SK-N-SH treated with all-trans-retinoic acid at 6 μM for 48 hours (cell line): Measurements from ENCODE around the gene NUMBL.

Experiments
- ATAC-seq: fragments of 200-7000 bp; cut with Tn5 transposase; 3 replicates; pipeline ENCODE4 v1.9.1; 2020; ENCODE audit warnings: mild to moderate bottlenecking, moderate library complexity
- ARNTL ChIP-seq: fragments of 450-650 bp; formaldehyde crosslinking; IDR thresholded peaks from 2 replicates; pipeline ENCODE4 v1.5.0; 2020; ENCODE audit warnings: low read depth, mild to moderate bottlenecking, moderate library complexity, borderline replicate concordance
- BACH2 ChIP-seq: fragments of 250-450 bp; sonication (Bioruptor Pico); IDR thresholded peaks from 2 replicates; pipeline ENCODE4 v1.9.0; 2021; ENCODE audit warnings: mild to moderate bottlenecking, borderline replicate concordance
- ESRRG ChIP-seq: fragments of 250-450 bp; sonication (Bioruptor Pico); IDR thresholded peaks from 2 replicates; pipeline ENCODE4 v1.6.1; 2021; ENCODE audit warnings: mild to moderate bottlenecking
- GLIS3 ChIP-seq: fragments of 250-450 bp; sonication (Bioruptor Pico); IDR thresholded peaks from 2 replicates; pipeline ENCODE4 v1.5.0; 2020; ENCODE audit warnings: mild to moderate bottlenecking, moderate library complexity
- ISL1 ChIP-seq: fragments of 250-450 bp; sonication (Bioruptor Pico); IDR thresholded peaks from 2 replicates; pipeline ENCODE4 v2.1.2; 2022; ENCODE audit warnings: mild to moderate bottlenecking, moderate library complexity
- OSR1 ChIP-seq: fragments of 250-450 bp; sonication (Bioruptor Pico); IDR thresholded peaks from 2 replicates; pipeline ENCODE4 v1.8.0; 2022; ENCODE audit warnings: moderate library complexity, mild to moderate bottlenecking, inconsistent platforms
- PATZ1 ChIP-seq: fragments of 250-450 bp; sonication (Bioruptor Pico); IDR thresholded peaks from 2 replicates; pipeline ENCODE4 v1.8.0; 2020; ENCODE audit warnings: mild to moderate bottlenecking, moderate library complexity, borderline replicate concordance
- PPARA ChIP-seq: fragments of 250-450 bp; sonication (Bioruptor Pico); IDR thresholded peaks from 2 replicates; pipeline ENCODE4 v1.5.0; 2020; ENCODE audit warnings: mild to moderate bottlenecking, borderline replicate concordance
- RARB ChIP-seq: fragments of 250-450 bp; sonication (Bioruptor Pico); IDR thresholded peaks from 2 replicates; pipeline ENCODE4 v1.8.0; 2021; ENCODE audit warnings: mild to moderate bottlenecking, moderate library complexity
- TCF4 ChIP-seq: fragments of 250-450 bp; sonication (Bioruptor Pico); IDR thresholded peaks from 2 replicates; pipeline ENCODE4 v1.8.0; 2021; ENCODE audit warnings: mild to moderate bottlenecking, moderate library complexity, borderline replicate concordance
- TOX ChIP-seq: fragments of 250-450 bp; sonication (Bioruptor Pico); IDR thresholded peaks from 2 replicates; pipeline ENCODE4 v1.8.0; 2021; ENCODE audit warnings: mild to moderate bottlenecking, moderate library complexity, borderline replicate concordance
- ZC3H10 ChIP-seq: fragments of 250-450 bp; sonication (Bioruptor Pico); IDR thresholded peaks from 2 replicates; pipeline ENCODE4 v1.5.1; 2021; ENCODE audit warnings: mild to moderate bottlenecking, moderate library complexity
- ZFP30 ChIP-seq: fragments of 450-650 bp; formaldehyde crosslinking; IDR thresholded peaks from 2 replicates; pipeline ENCODE4 v1.5.0; 2022; ENCODE audit warnings: mild to moderate bottlenecking, moderate library complexity
- ZNF565 ChIP-seq: fragments of 450-650 bp; formaldehyde crosslinking; conservative IDR thresholded peaks from 2 replicates; pipeline ENCODE4 v1.5.0; 2020; ENCODE audit warnings: low read depth, mild to moderate bottlenecking, moderate library complexity
- ZNF70 ChIP-seq: fragments of 450-650 bp; formaldehyde crosslinking; IDR thresholded peaks from 2 replicates; pipeline ENCODE4 v1.5.0; 2020; ENCODE audit warnings: mild to moderate bottlenecking, moderate library complexity
- ZNF8 ChIP-seq: fragments of 450-650 bp; formaldehyde crosslinking; IDR thresholded peaks from 2 replicates; pipeline ENCODE4 v1.5.0; 2020; ENCODE audit warnings: mild to moderate bottlenecking, moderate library complexity
- TF ChIP-seq, protein P1 (sequence below): fragments of 250-450 bp; sonication (Bioruptor Pico); IDR thresholded peaks from 2 replicates; pipeline ENCODE4 v1.5.1; 2021; ENCODE audit warnings: mild to moderate bottlenecking, moderate library complexity
- TF ChIP-seq, protein P2 (sequence below): fragments of 250-450 bp; sonication (Bioruptor Pico); IDR thresholded peaks from 2 replicates; pipeline ENCODE4 v1.5.1; 2020; ENCODE audit warnings: low read depth, mild to moderate bottlenecking, moderate library complexity
- TF ChIP-seq, protein P3 (sequence below): fragments of 250-450 bp; sonication (Bioruptor Pico); IDR thresholded peaks from 2 replicates; pipeline ENCODE4 v1.8.0; 2021; ENCODE audit warnings: low read depth, mild to moderate bottlenecking, moderate library complexity, borderline replicate concordance

The NUMBL gene

DNA sequence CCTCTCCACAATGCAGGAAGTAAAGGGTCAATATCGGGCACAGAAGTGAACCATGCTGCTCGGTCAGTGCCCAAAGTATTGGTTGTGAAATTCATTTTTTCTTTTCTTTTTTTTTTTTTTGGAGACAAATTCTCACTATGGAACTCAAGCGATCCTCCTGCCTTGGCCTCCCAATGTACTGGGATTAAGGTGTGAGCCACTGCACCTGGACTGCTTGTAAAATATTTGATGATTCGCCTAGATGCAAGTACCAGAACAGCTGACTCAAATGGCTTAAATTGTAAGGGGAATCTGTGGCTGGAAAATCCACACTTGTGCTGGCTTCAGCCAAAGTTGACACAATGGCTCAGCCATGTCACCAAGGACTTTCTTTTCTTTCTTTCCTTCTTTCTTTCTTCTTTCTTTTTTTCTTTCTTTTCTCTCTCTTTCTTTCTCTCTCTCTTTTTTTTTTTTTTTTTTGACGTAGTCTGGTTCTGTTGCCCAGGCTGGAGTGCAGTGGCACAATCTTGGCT lies 43.7 kb downstream of the NUMBL start:
- no peak for ATAC-seq
- TF ChIP-seq TOX (no peak), ZNF70 (no peak), ZNF565 (CRISPR knock-in tag) (no peak), ARNTL (CRISPR knock-in tag) (no peak), RARB (CRISPR knock-in tag) (no peak), GLIS3 (CRISPR knock-in tag) (no peak), ZC3H10 (no peak), ZNF8 (CRISPR knock-in tag) (no peak), PATZ1 (CRISPR knock-in tag) (no peak), PPARA (no peak), TCF4 (CRISPR knock-in tag) (no peak), BACH2 (no peak), ZFP30 (no peak)
- TF ChIP-seq, protein P1, sequence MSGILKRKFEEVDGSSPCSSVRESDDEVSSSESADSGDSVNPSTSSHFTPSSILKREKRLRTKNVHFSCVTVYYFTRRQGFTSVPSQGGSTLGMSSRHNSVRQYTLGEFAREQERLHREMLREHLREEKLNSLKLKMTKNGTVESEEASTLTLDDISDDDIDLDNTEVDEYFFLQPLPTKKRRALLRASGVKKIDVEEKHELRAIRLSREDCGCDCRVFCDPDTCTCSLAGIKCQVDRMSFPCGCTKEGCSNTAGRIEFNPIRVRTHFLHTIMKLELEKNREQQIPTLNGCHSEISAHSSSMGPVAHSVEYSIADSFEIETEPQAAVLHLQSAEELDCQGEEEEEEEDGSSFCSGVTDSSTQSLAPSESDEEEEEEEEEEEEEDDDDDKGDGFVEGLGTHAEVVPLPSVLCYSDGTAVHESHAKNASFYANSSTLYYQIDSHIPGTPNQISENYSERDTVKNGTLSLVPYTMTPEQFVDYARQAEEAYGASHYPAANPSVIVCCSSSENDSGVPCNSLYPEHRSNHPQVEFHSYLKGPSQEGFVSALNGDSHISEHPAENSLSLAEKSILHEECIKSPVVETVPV (CRISPR knock-in tag): no peak
- TF ChIP-seq, protein P2, sequence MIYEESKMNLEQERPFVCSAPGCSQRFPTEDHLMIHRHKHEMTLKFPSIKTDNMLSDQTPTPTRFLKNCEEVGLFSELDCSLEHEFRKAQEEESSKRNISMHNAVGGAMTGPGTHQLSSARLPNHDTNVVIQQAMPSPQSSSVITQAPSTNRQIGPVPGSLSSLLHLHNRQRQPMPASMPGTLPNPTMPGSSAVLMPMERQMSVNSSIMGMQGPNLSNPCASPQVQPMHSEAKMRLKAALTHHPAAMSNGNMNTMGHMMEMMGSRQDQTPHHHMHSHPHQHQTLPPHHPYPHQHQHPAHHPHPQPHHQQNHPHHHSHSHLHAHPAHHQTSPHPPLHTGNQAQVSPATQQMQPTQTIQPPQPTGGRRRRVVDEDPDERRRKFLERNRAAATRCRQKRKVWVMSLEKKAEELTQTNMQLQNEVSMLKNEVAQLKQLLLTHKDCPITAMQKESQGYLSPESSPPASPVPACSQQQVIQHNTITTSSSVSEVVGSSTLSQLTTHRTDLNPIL: no peak
- TF ChIP-seq, protein P3, sequence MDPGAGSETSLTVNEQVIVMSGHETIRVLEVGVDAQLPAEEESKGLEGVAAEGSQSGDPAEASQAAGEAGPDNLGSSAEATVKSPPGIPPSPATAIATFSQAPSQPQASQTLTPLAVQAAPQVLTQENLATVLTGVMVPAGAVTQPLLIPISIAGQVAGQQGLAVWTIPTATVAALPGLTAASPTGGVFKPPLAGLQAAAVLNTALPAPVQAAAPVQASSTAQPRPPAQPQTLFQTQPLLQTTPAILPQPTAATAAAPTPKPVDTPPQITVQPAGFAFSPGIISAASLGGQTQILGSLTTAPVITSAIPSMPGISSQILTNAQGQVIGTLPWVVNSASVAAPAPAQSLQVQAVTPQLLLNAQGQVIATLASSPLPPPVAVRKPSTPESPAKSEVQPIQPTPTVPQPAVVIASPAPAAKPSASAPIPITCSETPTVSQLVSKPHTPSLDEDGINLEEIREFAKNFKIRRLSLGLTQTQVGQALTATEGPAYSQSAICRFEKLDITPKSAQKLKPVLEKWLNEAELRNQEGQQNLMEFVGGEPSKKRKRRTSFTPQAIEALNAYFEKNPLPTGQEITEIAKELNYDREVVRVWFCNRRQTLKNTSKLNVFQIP (CRISPR knock-in tag): no peak

DNA sequence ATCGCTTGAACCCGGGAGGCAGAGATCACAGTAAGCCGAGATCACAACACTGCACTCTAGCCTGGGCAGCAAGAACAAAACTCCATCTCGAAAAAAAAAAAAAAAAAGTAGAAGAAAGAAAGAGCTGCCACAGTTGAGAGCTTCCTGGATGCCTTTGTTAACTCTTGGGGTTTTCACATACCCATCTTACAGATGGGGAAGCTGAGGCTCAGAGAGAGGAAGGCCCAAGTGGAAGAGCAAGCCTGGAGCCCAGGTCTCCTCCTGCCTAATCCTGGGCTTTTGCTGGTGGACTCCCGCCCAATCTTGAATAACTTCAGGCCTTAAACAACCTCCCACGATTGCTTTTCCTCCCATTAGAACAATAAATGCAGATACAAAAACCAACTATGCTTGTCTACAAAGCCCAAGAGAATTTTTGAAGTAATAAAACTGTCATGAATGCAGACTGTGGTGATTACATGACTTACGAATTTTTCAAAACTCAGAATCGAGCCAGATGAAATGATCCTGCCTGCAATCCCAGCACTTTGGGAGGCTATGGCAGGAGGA lies 47.6 kb downstream of the NUMBL start:
- TF ChIP-seq TCF4 (CRISPR knock-in tag): no peak
- no peak for ATAC-seq

- no peak for ATAC-seq
- TF ChIP-seq GLIS3 (CRISPR knock-in tag): no peak
These were observed 48.3 kb downstream of the NUMBL start for GRCh38 chr19:40642051-40642706.

- ATAC-seq: no peak
- TF ChIP-seq ISL1 (CRISPR knock-in tag) (no peak), ESRRG (CRISPR knock-in tag) (no peak), OSR1 (CRISPR knock-in tag) (no peak), GLIS3 (CRISPR knock-in tag) (no peak), TOX (no peak), RARB (CRISPR knock-in tag) (no peak)
- TF ChIP-seq, protein P3 (CRISPR knock-in tag): no peak
- TF ChIP-seq, all 23 proteins: peak for 0
These were observed 49.2 kb downstream of the NUMBL start for GRCh38 chr19:40641281-40641680.
